Nephron progenitor cell (in vitro differentiated cells): Measurements from ENCODE around the gene CAMTA1.

Source experiments
- DNase-seq: peaks from one replicate; pipeline ENCODE4 v3.0.0; 2021
- H3K27ac Mint-ChIP-seq: 2 replicates; pipeline ENCODE4 v1.8.0; 2021; ENCODE audit warnings: mild to moderate bottlenecking, moderate library complexity, mixed read lengths
- H3K27me3 Mint-ChIP-seq: 2 replicates; pipeline ENCODE4 v1.8.0; 2021; ENCODE audit warnings: mild to moderate bottlenecking, low read depth, mixed read lengths; ENCODE audit not compliant: poor library complexity
- H3K36me3 Mint-ChIP-seq: 2 replicates; pipeline ENCODE4 v1.8.0; 2021; ENCODE audit warnings: low read depth, mixed read lengths
- H3K4me1 Mint-ChIP-seq: 2 replicates; pipeline ENCODE4 v1.8.0; 2021; ENCODE audit warnings: mixed read lengths
- H3K4me3 Mint-ChIP-seq: 2 replicates; pipeline ENCODE4 v1.8.0; 2021; ENCODE audit warnings: mild to moderate bottlenecking, moderate library complexity, mixed read lengths
- H3K9me3 Mint-ChIP-seq: 2 replicates; pipeline ENCODE4 v1.8.0; 2021; ENCODE audit warnings: mild to moderate bottlenecking, moderate library complexity, mixed read lengths
- CTCF ChIP-seq: fragments of 200-600 bp; sonication (generic); IDR thresholded peaks from 2 replicates; pipeline ENCODE4 v1.5.0; 2021; ENCODE audit warnings: antibody characterized with exemption

CAMTA1 gene

GRCh38 chr1:7209336-7209735 is 424.1 kb downstream of the CAMTA1 start:
- Mint-ChIP-seq H3K27ac (no peak overlapping the region), H3K4me3 (no peak overlapping the region), H3K4me1 (peaks cover 4% of the 10 kb centered on the region), H3K9me3 (no peaks in the 10 kb centered on the region), H3K27me3 (peaks cover 14% of the 10 kb centered on the region), H3K36me3 (no peaks in the 10 kb centered on the region)
- DNase-seq = no peak
- no peak for TF ChIP-seq CTCF

DNA sequence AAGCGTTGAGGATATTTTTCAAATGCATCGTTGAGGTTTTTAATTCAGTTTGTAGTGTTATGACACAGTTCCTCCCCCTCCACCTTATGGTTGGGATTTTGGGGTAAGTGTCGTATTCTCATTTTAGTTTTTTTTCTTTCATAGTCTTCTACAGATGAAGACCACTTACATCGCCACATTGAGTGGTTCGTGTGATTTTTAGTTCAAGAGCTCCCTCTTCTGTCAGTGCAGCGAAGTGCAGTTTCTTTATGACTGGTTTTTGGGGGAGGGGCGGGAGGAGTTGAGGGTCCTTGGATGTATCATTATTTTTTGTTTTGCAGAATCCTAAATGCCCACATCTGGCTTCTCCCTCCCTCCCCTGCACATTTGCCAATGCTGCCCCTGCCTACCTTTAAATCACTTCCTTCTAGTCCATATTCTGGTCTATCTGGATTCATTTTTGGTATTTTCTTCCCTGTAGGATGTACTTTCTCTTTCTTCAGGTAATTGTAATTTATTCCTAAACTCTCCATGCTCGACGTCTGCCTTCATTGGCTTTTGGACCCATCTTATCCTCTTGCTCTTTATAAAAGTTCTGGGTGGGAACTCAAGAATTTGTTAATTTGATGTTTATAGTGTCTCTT is 433.1 kb downstream of the CAMTA1 start:
- Mint-ChIP-seq H3K9me3 (no peaks in the 10 kb centered on the region), H3K4me1 (no peaks in the 10 kb centered on the region), H3K36me3 (no peaks in the 10 kb centered on the region), H3K27ac (no peak overlapping the region), H3K27me3 (peaks cover 16% of the 10 kb centered on the region), H3K4me3 (no peak overlapping the region)
- TF ChIP-seq CTCF = peak; percentile 63
- peak; percentile 54 for DNase-seq

DNA sequence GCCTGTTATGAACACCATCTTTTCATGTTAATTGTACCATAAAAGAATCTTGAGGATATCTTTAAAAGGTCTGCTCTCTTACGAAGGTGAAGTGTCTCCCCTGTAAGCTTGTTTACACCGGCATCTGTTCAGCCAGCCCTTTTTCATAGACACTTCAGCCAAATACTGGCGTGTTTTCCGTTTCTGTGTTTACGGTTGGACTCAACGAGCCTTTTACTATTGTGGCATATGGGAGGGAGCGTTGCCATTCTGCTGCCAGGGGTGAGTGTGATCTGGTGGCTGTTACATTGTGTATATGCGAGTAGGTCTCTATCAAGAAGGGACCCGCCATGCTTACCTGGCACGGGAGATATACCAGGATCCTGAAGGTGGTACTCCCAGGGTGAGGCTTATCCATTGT is 433.8 kb downstream of the CAMTA1 start:
- peaks cover 17% of the 10 kb centered on the region for H3K27me3 Mint-ChIP-seq
- no peaks in the 10 kb centered on the region for H3K36me3 Mint-ChIP-seq
- no peak for DNase-seq
- peak overlapping the region; percentile 23 for H3K27ac Mint-ChIP-seq
- no peaks in the 10 kb centered on the region for H3K9me3 Mint-ChIP-seq
- no peak overlapping the region for H3K4me3 Mint-ChIP-seq
- no peak for TF ChIP-seq CTCF
- no peaks in the 10 kb centered on the region for H3K4me1 Mint-ChIP-seq

DNA sequence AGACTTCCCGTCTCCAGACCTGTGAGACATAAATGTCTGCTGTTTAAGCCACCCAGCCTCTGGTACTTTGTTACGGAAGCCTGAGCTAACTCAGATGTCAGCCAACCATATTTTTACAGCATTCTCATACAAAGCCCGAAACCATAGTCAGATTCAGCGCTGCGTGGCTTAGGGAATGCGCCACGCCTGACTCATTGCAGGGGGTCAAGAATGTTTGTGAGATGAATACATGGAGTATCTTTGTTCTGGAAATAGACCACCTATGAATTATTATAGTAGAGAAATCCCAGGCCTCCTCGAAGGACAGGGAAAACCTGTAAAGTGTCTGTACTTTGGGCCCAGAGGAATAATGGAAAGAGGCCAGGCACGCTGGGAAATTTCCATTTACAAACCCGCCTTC is 434.8 kb downstream of the CAMTA1 start:
- peaks cover 17% of the 10 kb centered on the region for H3K27me3 Mint-ChIP-seq
- H3K27ac Mint-ChIP-seq = no peak overlapping the region
- H3K36me3 Mint-ChIP-seq = no peaks in the 10 kb centered on the region
- no peak for DNase-seq
- no peak for TF ChIP-seq CTCF
- H3K4me1 Mint-ChIP-seq = no peaks in the 10 kb centered on the region
- H3K4me3 Mint-ChIP-seq = no peak overlapping the region
- H3K9me3 Mint-ChIP-seq = no peaks in the 10 kb centered on the region

- H3K9me3 Mint-ChIP-seq = no peaks in the 10 kb centered on the region
- H3K36me3 Mint-ChIP-seq = no peaks in the 10 kb centered on the region
- H3K27me3 Mint-ChIP-seq = peaks cover 17% of the 10 kb centered on the region
- DNase-seq = no peak
- H3K4me3 Mint-ChIP-seq = no peak overlapping the region
- no peak for TF ChIP-seq CTCF
- no peak overlapping the region for H3K27ac Mint-ChIP-seq
- H3K4me1 Mint-ChIP-seq = no peaks in the 10 kb centered on the region
Observed at GRCh38 chr1:7220712-7221252, 435.5 kb downstream of the CAMTA1 start.
